Endometrial microvascular endothelial cells (primary cell): ENCODE measurements around the gene CEP170B. TPM values are rescaled to one million over a fixed set of nuclear protein-coding genes. Genes with fewer than 3 reads are reported as not detected.
"Not testable (repeated sequence)": the region's sequence is repeated elsewhere in the genome, so short reads cannot be mapped to it uniquely, and the experiment has no call there.

Experiments
- in situ Hi-C: cut with HindIII; loops from 2 replicates; pipeline ENCODE4 v1.10.0; 2017; ENCODE audit warnings: low sequenced_read_pairs, low pct_unique_long_range_greater_than_20kb; ENCODE audit errors: inconsistent ontology term
- total RNA-seq: library from RNA; depleted of rRNA; stranded (reverse); fragments of >200 nt; gene quantifications from one replicate; pipeline ENCODE4 v1.2.3, GENCODE V29; 2015; ENCODE audit errors: inconsistent ontology term

Gene CEP170B
- total RNA-seq, 1 donor from 2014 or later = 20.1 TPM

- in situ Hi-C loops = no loop called here
Measured at GRCh38 chr14:104843006-104843405, 22.1 kb upstream of the CEP170B start.

DNA sequence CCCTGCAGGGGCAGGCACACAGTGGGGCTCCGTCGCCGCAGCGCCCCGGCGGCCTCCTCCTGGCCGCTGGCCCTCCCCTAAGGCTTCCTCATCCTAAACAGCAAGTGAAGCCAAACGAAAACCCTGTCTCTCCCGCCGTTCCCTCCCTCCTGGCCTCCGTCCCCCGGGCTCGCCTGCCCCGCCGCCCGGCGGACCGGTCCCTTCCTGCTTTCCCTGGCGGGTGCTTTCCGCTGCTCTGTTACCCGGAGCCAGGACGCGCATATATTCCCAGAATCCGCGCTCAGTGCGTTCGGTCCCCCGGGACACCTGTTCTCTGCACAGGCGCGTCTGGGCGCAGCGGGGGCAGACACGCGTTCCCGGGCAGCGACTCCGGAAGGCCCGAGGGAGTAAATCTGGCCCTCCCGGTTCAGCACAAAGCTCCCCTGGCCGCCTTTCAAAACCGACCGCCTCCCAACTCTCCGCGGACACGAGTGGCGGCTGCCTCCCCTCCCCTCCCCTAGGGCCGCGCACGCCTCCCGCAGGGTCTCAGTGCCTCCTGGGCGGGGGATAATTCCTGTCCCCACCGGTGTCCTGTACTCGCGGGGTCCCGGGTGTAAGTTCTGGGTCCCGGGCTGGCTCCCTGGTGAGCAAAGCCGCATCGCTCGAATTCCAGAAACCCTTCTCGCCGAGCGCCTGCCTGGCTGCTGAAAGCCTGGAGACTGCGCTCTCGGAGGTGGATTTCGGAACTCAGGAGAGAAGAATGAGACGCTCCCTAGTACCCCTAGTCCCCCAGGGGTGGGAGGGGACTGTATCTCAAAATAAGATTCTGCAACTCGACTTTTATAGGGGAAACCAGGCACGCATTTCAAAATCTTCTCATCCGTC, 21.4 kb upstream of the CEP170B start:
- in situ Hi-C loops = no loop called here

GRCh38 chr14:104844306-104845032, 20.6 kb upstream of the CEP170B start:
- in situ Hi-C loops = no loop called here

- in situ Hi-C loops = no loop called here
Measured at GRCh38 chr14:104845033-104845666, 19.9 kb upstream of the CEP170B start.

- in situ Hi-C loops = no loop called here
Measured at GRCh38 chr14:104845834-104846441, 19.1 kb upstream of the CEP170B start.

DNA sequence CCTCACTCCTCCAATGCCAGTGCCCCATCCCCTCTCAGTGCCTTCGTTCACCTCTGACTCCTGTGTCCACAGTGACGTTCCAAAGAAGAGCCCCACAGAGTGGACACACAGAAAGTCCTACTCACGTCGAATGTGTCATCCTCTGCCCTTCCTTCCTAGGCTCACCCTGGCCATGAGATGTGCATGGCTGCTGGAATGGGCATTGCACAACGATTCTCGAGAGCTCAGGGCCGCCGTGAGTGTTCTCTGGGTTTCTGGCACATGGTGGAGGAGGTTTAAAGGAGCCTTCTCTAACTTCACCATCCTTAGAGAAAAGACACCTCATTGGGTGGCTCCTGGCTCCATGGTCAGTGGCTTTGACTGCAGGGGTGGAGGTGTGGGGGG, 12.8 kb upstream of the CEP170B start:
- in situ Hi-C loops = no loop called here

DNA sequence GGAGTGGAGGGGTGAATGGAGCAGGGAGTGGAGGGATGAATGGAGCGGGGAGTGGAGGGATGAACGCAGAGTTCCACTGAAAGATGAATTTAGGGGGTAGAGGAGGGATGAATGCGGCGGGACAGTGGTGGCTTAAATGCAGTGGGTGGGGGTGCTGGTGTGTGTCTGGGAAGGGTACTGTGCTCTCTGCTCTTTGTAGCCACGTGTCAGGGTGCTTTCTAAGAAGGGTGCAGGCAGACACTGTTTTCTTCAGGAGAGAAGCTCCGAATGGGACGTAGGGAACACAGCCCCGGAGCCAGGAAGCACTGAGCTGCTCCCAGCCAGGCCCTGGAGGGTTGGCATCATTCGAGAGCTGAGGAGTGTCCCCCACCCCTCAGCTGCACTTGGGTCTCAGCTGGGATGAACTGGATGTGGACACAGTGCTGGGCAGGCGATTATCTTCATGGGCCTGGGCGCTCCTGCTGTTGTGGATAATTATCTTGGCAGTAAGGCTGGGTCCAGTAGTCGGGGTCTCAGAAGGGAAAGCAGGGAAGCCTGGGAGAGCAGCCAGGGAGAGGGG, 9.5 kb upstream of the CEP170B start:
- in situ Hi-C loops = no loop called here

GRCh38 chr14:104856157-104856868, 8.8 kb upstream of the CEP170B start:
- in situ Hi-C loops = no loop called here

DNA sequence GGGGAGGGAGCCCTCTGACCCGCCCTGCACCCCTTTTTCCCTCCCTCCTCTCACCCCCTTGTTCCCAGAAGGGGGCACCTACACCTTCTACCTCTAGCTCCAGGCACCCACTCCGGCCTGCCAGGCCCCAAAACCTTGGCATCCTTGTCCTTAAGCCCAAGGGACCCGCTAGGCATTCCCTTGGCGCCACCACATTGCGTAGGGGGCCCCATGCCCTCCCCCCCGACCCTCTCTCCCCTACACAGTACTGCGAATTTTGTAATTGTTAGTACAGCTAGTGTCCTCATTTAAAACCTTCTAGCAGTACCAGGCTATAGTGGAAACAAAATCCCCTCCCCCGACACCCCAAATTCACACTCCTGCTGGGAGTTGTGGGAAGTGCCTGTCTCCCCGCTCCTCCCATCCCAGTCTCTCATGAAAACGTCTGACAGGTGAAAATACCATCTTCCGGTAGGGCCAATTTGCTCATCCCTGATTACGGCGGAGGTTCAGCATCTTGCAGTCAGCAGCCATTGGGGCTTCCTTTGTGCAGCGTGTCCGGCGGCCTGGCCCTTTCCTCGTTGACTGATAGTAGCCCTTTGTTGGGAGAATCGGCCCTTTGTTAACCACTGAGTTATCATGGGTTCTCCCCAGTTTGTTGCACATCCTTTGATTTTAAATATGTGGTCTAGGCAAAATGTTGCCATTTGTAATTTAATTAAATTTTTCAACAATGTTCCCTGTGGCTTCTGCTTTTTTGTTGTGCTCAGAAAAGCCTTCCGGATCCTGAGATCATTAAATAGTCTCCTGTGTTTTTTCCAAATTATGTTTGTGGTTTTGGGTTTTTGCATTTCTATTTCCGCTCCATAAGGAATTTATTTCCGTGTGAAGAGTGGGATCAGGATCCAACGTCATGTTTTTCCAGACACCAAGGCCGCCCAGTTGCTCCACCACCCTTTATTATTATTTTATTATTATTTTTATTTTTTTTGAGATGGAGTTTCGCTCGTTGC, 7.9 kb upstream of the CEP170B start:
- in situ Hi-C loops = no loop called here

DNA sequence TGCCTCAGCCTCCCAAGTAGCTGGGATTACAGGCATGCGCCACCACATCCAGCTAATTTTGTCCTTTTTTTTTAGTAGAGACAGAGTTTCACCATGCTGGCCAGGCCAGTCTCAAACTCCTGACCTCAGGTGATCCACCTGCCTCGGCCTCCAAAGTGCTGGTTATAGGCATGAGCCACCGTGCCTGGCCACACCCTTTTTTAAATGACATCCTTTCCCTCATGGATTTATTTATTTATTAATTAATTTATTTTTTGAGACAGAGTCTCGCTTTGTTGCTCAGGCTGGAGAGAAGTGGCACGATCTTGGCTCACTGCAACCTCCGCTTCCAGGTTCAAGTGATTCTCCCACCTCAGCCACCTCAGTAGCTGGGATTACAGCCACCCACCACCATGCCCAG, 7.1 kb upstream of the CEP170B start:
- in situ Hi-C loops = not testable (repeated sequence)

- in situ Hi-C loops = no loop called here
Measured at GRCh38 chr14:104858811-104859426, 6.1 kb upstream of the CEP170B start.

- in situ Hi-C loops = no loop called here
Measured at GRCh38 chr14:104859900-104860299, 5.2 kb upstream of the CEP170B start.

DNA sequence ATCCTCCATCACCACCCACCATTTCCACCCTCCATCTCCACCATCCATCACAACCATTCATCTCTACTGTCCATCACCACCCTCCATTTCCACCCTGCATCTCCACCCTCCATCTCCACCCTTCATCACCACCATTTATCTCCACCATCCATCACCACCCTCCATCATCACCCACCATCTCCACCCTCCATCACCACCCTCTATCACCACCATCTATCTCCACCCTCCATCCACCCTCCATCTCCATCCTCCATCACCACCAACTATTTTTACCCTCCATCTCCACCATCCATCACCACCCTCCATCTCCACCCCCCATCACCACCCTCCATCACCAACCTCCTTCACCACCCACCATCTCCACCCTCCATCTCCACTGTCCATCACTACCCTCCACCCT, 4.7 kb upstream of the CEP170B start:
- in situ Hi-C loops = no loop called here

DNA sequence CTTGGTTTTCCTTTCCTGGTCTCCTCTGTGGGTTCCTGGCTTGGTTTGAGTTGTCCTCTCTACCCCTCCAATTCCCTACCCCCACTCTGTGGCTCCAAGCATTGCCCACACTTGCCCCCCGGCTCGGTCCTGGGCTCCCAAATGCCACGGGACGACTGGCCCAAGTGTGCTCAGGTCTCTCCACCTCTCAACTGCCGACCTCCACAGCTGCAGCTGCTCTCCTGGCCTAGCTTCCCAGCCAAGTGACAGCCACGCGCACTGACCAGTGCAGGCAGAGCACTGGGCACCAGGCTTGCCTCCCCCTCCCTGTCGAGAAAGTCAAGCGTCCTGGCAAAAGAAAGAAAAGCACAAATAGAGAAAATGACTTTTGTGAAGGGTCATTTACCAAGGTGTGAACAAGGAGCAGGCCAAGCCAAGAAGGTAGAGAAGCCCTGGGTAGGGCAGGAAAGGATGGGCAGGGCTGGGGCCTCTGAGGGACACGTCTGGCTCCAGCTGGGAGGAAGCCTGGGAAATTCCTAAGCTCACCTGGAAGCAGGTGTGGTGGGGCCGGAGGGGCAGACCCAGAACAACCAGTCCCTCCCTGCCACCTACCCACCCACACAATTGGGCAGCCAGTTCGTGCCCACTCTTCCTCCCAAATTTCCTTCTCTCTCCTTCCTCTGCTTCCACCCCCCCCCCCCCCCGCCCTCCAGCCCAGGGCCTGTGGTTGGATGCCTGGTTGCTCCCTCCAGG, 1.8 kb upstream of the CEP170B start:
- in situ Hi-C loops = no loop called here

DNA sequence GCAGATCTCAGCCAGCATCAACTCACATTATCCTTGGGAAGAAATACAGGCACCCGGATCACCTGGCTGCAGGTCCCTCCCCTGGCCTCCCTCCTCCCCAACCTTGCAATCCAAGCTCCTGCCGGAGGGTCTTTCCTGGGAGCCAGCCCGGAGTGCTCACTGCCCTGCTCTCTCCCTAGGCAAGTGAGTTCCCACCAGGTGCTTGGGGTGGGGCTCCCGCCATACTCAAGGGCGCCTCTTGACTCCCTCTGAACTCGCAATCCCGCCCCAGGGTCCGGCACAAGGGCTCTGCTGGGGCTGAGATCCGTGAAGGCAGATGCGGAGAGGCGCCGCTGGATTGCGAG, 1.2 kb upstream of the CEP170B start:
- in situ Hi-C loops = no loop called here

DNA sequence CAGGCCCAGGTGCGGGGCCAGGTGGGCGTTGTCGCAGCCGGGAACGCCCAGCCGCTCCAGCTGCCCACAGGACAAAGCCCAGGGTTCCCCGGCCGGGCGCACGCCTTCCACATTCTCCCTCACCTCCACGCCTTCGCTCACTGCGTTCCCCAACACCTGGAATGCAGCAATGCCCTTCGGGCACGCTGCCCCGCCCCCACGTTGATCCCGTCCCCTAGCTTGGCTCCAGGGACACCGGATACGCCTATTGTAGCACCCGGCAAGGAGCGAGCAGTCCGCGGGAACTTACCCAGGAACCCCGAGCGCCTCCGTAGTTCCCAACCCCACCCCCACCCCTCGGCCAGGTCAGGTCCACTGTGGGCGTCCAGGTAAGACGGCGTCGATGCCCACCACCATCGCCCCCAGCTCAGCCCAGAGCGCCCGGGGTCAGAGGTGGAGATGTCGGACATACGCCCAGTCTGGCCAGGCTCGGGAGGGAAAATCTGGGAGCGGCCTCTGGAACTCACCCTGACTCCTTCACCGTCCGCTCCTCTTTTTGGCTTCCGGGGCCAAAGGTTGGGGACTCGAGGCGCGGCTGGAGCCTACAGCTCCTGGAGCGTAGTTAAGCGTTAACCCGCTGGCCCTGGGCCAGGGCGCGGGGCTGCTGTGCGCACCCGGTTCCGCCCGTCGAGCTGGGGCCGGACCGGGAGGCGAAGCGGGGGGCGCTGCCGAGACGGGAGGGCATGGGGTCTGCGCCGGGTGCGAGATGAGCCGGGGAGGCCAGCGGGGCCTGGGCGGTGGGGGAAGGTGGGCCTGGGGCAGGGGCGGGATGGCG, 594 bp upstream of the CEP170B start:
- in situ Hi-C loops = no loop called here
